Neuronal stem cell (in vitro differentiated cells): ENCODE measurements around the gene ALDH1L1.
A peak's percentile ranks its signal among the peaks of the same experiment; 100 is the strongest.

Experiments used
- DNase-seq: peaks from one replicate; pipeline ENCODE4 v3.0.0-alpha.2; 2013; ENCODE audit warnings: low spot score
- H2AFZ ChIP-seq: one replicate; pipeline ENCODE4 v1.6.1; 2013; ENCODE audit warnings: mild to moderate bottlenecking, low read length, inconsistent platforms
- H2AK5ac ChIP-seq: 2 replicates; pipeline ENCODE4 v1.6.1; 2013; ENCODE audit warnings: low read depth, mild to moderate bottlenecking, inconsistent platforms, low read length, moderate library complexity, mixed read lengths
- H2BK120ac ChIP-seq: 2 replicates; pipeline ENCODE4 v1.6.1; 2013; ENCODE audit warnings: low read depth, mild to moderate bottlenecking, inconsistent platforms, low read length, moderate library complexity, mixed read lengths
- H2BK12ac ChIP-seq: one replicate; pipeline ENCODE4 v1.6.1; 2013; ENCODE audit warnings: low read length, inconsistent platforms
- H2BK15ac ChIP-seq: 2 replicates; pipeline ENCODE4 v1.6.1; 2013; ENCODE audit warnings: mild to moderate bottlenecking, low read length, inconsistent platforms, mixed read lengths
- H2BK5ac ChIP-seq: one replicate; pipeline ENCODE4 v1.6.1; 2013; ENCODE audit warnings: inconsistent platforms, mild to moderate bottlenecking, low read length, moderate library complexity
- H3K14ac ChIP-seq: one replicate; pipeline ENCODE4 v1.6.1; 2013; ENCODE audit warnings: low read length, inconsistent platforms
- H3K18ac ChIP-seq: 2 replicates; pipeline ENCODE4 v1.6.1; 2013; ENCODE audit warnings: low read length, inconsistent platforms
- H3K23ac ChIP-seq: 2 replicates; pipeline ENCODE4 v1.6.1; 2013; ENCODE audit warnings: low read depth, mild to moderate bottlenecking, mixed read lengths, low read length, inconsistent platforms; ENCODE audit not compliant: poor library complexity
- H3K27ac ChIP-seq: replicated peaks from 3 replicates; pipeline ENCODE4 v1.5.1; 2013; ENCODE audit warnings: low read length, inconsistent platforms
- H3K27me3 ChIP-seq, 3 experiments: 2 replicates each; pipeline ENCODE4 v1.6.1; 2013; ENCODE audit warnings: low read length in 3 of 3, mild to moderate bottlenecking in 2 of 3, inconsistent platforms in 1 of 3, low read depth in 1 of 3, mixed read lengths in 1 of 3, moderate library complexity in 1 of 3; ENCODE audit not compliant: control insufficient read depth in 3 of 3, insufficient read depth in 3 of 3
- H3K36me3 ChIP-seq, 2 donors: replicated peaks in 1 of 2; 2 replicates each; pipeline ENCODE4 v1.6.1; 2013; ENCODE audit warnings: low read length in 2 of 2; ENCODE audit not compliant: control insufficient read depth in 2 of 2, insufficient read depth in 2 of 2
- H3K4ac ChIP-seq: 2 replicates; pipeline ENCODE4 v1.6.1; 2013; ENCODE audit warnings: inconsistent platforms, mild to moderate bottlenecking, low read length, moderate library complexity
- H3K4me1 ChIP-seq, 2 donors: 1 replicate in 1 of 2; 2 replicates in 1 of 2; pipeline ENCODE4 v1.6.1; 2013; ENCODE audit warnings: low read length in 2 of 2, low read depth in 1 of 2; ENCODE audit not compliant: control insufficient read depth in 2 of 2, insufficient read depth in 1 of 2
- H3K4me2 ChIP-seq: one replicate; pipeline ENCODE4 v1.6.1; 2013; ENCODE audit warnings: mild to moderate bottlenecking, low read length, inconsistent platforms; ENCODE audit not compliant: insufficient read depth, poor library complexity, severe bottlenecking
- H3K4me3 ChIP-seq, 2 donors: 2 replicates each; pipeline ENCODE4 v1.5.1; 2013; ENCODE audit warnings: low read length in 2 of 2, mild to moderate bottlenecking in 2 of 2, inconsistent platforms in 1 of 2, moderate library complexity in 1 of 2
- H3K79me1 ChIP-seq: one replicate; pipeline ENCODE4 v1.6.1; 2013; ENCODE audit warnings: low read depth, mild to moderate bottlenecking, inconsistent platforms, low read length, moderate library complexity
- H3K9ac ChIP-seq: one replicate; pipeline ENCODE4 v1.6.1; 2013; ENCODE audit warnings: mild to moderate bottlenecking, low read depth, low read length, inconsistent platforms; ENCODE audit not compliant: poor library complexity
- H3K9me3 ChIP-seq, 2 donors: replicated peaks in 1 of 2; 2 replicates each; pipeline versions ENCODE3 to v1.6.1; 2013; ENCODE audit warnings: low read length in 2 of 2, mild to moderate bottlenecking in 2 of 2, inconsistent platforms in 1 of 2, low read depth in 1 of 2, mixed read lengths in 1 of 2, moderate library complexity in 1 of 2; ENCODE audit not compliant: control insufficient read depth in 2 of 2, insufficient read depth in 1 of 2
- H4K8ac ChIP-seq: one replicate; pipeline ENCODE4 v1.6.1; 2013; ENCODE audit warnings: low read depth, mild to moderate bottlenecking, inconsistent platforms, low read length, moderate library complexity
- H4K91ac ChIP-seq: one replicate; pipeline ENCODE4 v1.6.1; 2013; ENCODE audit warnings: low read length, low read depth, mild to moderate bottlenecking, inconsistent platforms; ENCODE audit not compliant: poor library complexity
- WGBS, 2 donors: extraction: QIAGEN DNeasy Blood & Tissue Kit; methylation state at CpG; one replicate each; pipeline ENCODE4 v1.1.7; 2013; ENCODE audit warnings: missing lambda C conversion rate in 2 of 2, mixed read lengths in 1 of 2; ENCODE audit not compliant: insufficient read length in 2 of 2, insufficient replicate concordance in 1 of 2; ENCODE audit errors: extremely low coverage in 2 of 2; 5-methylcytosine and 5-hydroxymethylcytosine counted together

ALDH1L1 gene

GRCh38 chr3:126149256-126149902 lies 31.0 kb downstream of the ALDH1L1 start:
- Histone ChIP-seq H3K4me3 (no peak overlapping the region), H2AK5ac (no peak overlapping the region), H2BK15ac (no peak overlapping the region), H3K4ac (no peak overlapping the region), H3K14ac (no peak overlapping the region), H3K9me3 (no peaks in the 10 kb centered on the region), H2BK5ac (no peak overlapping the region), H4K8ac (no peak overlapping the region), H3K4me1 (no peaks in the 10 kb centered on the region), H3K4me2 (no peak overlapping the region), H3K27me3 (peaks cover 0 to 6% (median 0%) of the 10 kb centered on the region in 3 experiments), H3K79me1 (no peaks in the 10 kb centered on the region), H3K18ac (no peak overlapping the region), H3K23ac (no peak overlapping the region), H3K27ac (no peak overlapping the region), H2BK12ac (no peak overlapping the region), H2AFZ (no peak overlapping the region), H2BK120ac (no peak overlapping the region), H4K91ac (no peak overlapping the region), H3K36me3 (no peaks in the 10 kb centered on the region), H3K9ac (no peak overlapping the region)
- no peak for DNase-seq
- WGBS, 2 donors: no CpG with 5 or more reads among the region's 3 CpGs

GRCh38 chr3:126147932-126148683 lies 32.3 kb downstream of the ALDH1L1 start:
- Histone ChIP-seq H3K4me1 (no peaks in the 10 kb centered on the region), H2AK5ac (no peak overlapping the region), H3K9ac (no peak overlapping the region), H4K8ac (no peak overlapping the region), H2BK120ac (no peak overlapping the region), H3K18ac (peak overlapping the region; percentile 2), H3K4ac (no peak overlapping the region), H3K79me1 (no peaks in the 10 kb centered on the region), H4K91ac (no peak overlapping the region), H3K9me3 (no peaks in the 10 kb centered on the region), H2AFZ (no peak overlapping the region), H2BK5ac (no peak overlapping the region), H3K4me2 (no peak overlapping the region), H3K14ac (no peak overlapping the region), H3K36me3 (no peaks in the 10 kb centered on the region), H2BK15ac (no peak overlapping the region), H3K4me3 (no peak overlapping the region), H2BK12ac (no peak overlapping the region), H3K23ac (no peak overlapping the region), H3K27ac (no peak overlapping the region), H3K27me3 (no peaks in the 10 kb centered on the region)
- no peak for DNase-seq
- no CpG with 5 or more reads among the region's 15 CpGs for WGBS, 2 donors

GRCh38 chr3:126147147-126147931 lies 33.0 kb downstream of the ALDH1L1 start:
- H3K4me2 ChIP-seq: no peak overlapping the region
- H3K4me1 ChIP-seq: no peaks in the 10 kb centered on the region
- no peak overlapping the region for H3K4ac ChIP-seq
- H2BK12ac ChIP-seq: no peak overlapping the region
- peak overlapping the region; percentile 42 for H3K18ac ChIP-seq
- no peak overlapping the region for H2AFZ ChIP-seq
- no peak overlapping the region for H2BK5ac ChIP-seq
- no peak overlapping the region for H3K14ac ChIP-seq
- no peaks in the 10 kb centered on the region for H3K79me1 ChIP-seq
- H3K23ac ChIP-seq: no peak overlapping the region
- H2BK15ac ChIP-seq: no peak overlapping the region
- WGBS, 2 donors: no CpG with 5 or more reads among the region's 7 CpGs
- no peak overlapping the region for H3K9ac ChIP-seq
- no peak overlapping the region for H3K27ac ChIP-seq
- H3K4me3 ChIP-seq: no peak overlapping the region
- no peak overlapping the region for H2BK120ac ChIP-seq
- no peak overlapping the region for H4K91ac ChIP-seq
- no peak for DNase-seq
- no peaks in the 10 kb centered on the region for H3K27me3 ChIP-seq
- H4K8ac ChIP-seq: no peak overlapping the region
- no peak overlapping the region for H2AK5ac ChIP-seq
- H3K36me3 ChIP-seq: no peaks in the 10 kb centered on the region
- no peaks in the 10 kb centered on the region for H3K9me3 ChIP-seq
